PFSK-1 (cell line): ENCODE results near the gene PDCD4.

Experiments used
- FOXP2 ChIP-seq: optimal IDR thresholded peaks from 2 replicates; pipeline ENCODE3; 2011; ENCODE audit warnings: borderline replicate concordance, control low read depth, inconsistent platforms; ENCODE audit not compliant: insufficient read depth; ENCODE audit errors: extremely low read length, extremely low read depth
- POLR2AphosphoS5 ChIP-seq: IDR thresholded peaks from 2 replicates; pipeline ENCODE4 v1.6.1; 2012; ENCODE audit warnings: low read depth, mild to moderate bottlenecking, control low read depth, low read length, moderate library complexity
- REST ChIP-seq, 2 experiments: IDR thresholded peaks; 2 replicates each; pipeline versions ENCODE4 v1.6.1 to v1.8.0; 2011 to 2012; ENCODE audit warnings: low read depth in 2 of 2, low read length in 2 of 2, control low read depth in 1 of 2, inconsistent platforms in 1 of 2, mild to moderate bottlenecking in 1 of 2, moderate library complexity in 1 of 2; ENCODE audit not compliant: insufficient read depth in 1 of 2
- SIN3A ChIP-seq: IDR thresholded peaks from 2 replicates; pipeline ENCODE4 v1.6.1; 2012; ENCODE audit warnings: mild to moderate bottlenecking, low read length, moderate library complexity, borderline replicate concordance; ENCODE audit not compliant: insufficient read depth
- TAF1 ChIP-seq: IDR thresholded peaks from 2 replicates; pipeline ENCODE4 v1.6.1; 2012; ENCODE audit warnings: low read length, control low read depth, borderline replicate concordance; ENCODE audit not compliant: insufficient read depth

The PDCD4 gene

GRCh38 chr10:110903280-110904278, 31.9 kb downstream of the PDCD4 start:
- TF ChIP-seq FOXP2 (no peak), POLR2AphosphoS5 (no peak), TAF1 (no peak), SIN3A (no peak), REST (IDR thresholded peaks at IDR 0.05; ENCODE audit: insufficient read depth in 1 of 2, low read depth in 2 of 2, low read length in 2 of 2) (no peak)

- TF ChIP-seq TAF1 (no peak), FOXP2 (no peak)
Measured at GRCh38 chr10:110910138-110910537, 38.4 kb downstream of the PDCD4 start.

GRCh38 chr10:110912374-110912773, 40.6 kb downstream of the PDCD4 start:
- TF ChIP-seq FOXP2 (no peak), POLR2AphosphoS5 (no peak), SIN3A (no peak), REST (IDR thresholded peaks at IDR 0.05; ENCODE audit: insufficient read depth in 1 of 2, low read depth in 2 of 2, low read length in 2 of 2) (no peak), TAF1 (no peak)

- TF ChIP-seq SIN3A: no peak
- no peak for TF ChIP-seq TAF1
- no peak for TF ChIP-seq REST (IDR thresholded peaks at IDR 0.05; ENCODE audit: insufficient read depth in 1 of 2, low read depth in 2 of 2, low read length in 2 of 2)
- no peak for TF ChIP-seq POLR2AphosphoS5
- TF ChIP-seq FOXP2: no peak
Measured at GRCh38 chr10:110914431-110914830, 42.7 kb downstream of the PDCD4 start.

GRCh38 chr10:110915035-110915434, 43.3 kb downstream of the PDCD4 start:
- no peak for TF ChIP-seq POLR2AphosphoS5
- TF ChIP-seq FOXP2: no peak
- no peak for TF ChIP-seq REST (IDR thresholded peaks at IDR 0.05; ENCODE audit: insufficient read depth in 1 of 2, low read depth in 2 of 2, low read length in 2 of 2)
